NCI-H2196 treated with DMSO at 0.1 percent for 48 hours (cell line): Measurements from ENCODE around the gene RSPH1.

Experiments used
- DNase-seq: peaks from one replicate; lab custom pipeline; 2025; ENCODE audit not compliant: unreplicated experiment; lab: John Stamatoyannopoulos, UW

The RSPH1 gene

GRCh38 chr21:42496120-42496838 is at the start of gene RSPH1:
TSS of gene RSPH1 (minus strand) at chr21:42496224. CDS start at chr21:42496186, 38 bp downstream.
- peak; percentile 99 for DNase-seq

- no peak for DNase-seq
Measured at GRCh38 chr21:42545745-42546144, 49.7 kb upstream of the RSPH1 start.

GRCh38 chr21:42545317-42545716 is 49.3 kb upstream of the RSPH1 start:
- DNase-seq, result no peak

GRCh38 chr21:42544544-42544943 is 48.5 kb upstream of the RSPH1 start:
- DNase-seq, result no peak

GRCh38 chr21:42543106-42543847 is 47.3 kb upstream of the RSPH1 start:
- DNase-seq, result no peak

- no peak for DNase-seq
Measured at GRCh38 chr21:42542596-42542995, 46.6 kb upstream of the RSPH1 start.

- DNase-seq, result no peak
Measured at GRCh38 chr21:42542196-42542595, 46.2 kb upstream of the RSPH1 start.

- DNase-seq, result no peak
Measured at GRCh38 chr21:42541618-42542017, 45.6 kb upstream of the RSPH1 start.

- DNase-seq, result no peak
Measured at GRCh38 chr21:42541174-42541573, 45.1 kb upstream of the RSPH1 start.

- DNase-seq, result no peak
Measured at GRCh38 chr21:42540396-42540795, 44.4 kb upstream of the RSPH1 start.

GRCh38 chr21:42539931-42540343 is 43.9 kb upstream of the RSPH1 start:
- DNase-seq, result no peak

GRCh38 chr21:42539342-42539741 is 43.3 kb upstream of the RSPH1 start:
- no peak for DNase-seq

- DNase-seq, result no peak
Measured at GRCh38 chr21:42538479-42539275, 42.7 kb upstream of the RSPH1 start.

- DNase-seq, result no peak
Measured at GRCh38 chr21:42537106-42537742, 41.2 kb upstream of the RSPH1 start.

- no peak for DNase-seq
Measured at GRCh38 chr21:42536601-42537000, 40.6 kb upstream of the RSPH1 start.

- no peak for DNase-seq
Measured at GRCh38 chr21:42535602-42536171, 39.7 kb upstream of the RSPH1 start.

- no peak for DNase-seq
Measured at GRCh38 chr21:42534421-42535378, 38.7 kb upstream of the RSPH1 start.

- no peak for DNase-seq
Measured at GRCh38 chr21:42533963-42534355, 37.9 kb upstream of the RSPH1 start.

- DNase-seq, result no peak
Measured at GRCh38 chr21:42533306-42533962, 37.4 kb upstream of the RSPH1 start.
